ENCODE measurements around the gene FGF3. TPM values are rescaled to one million over a fixed set of nuclear protein-coding genes. Genes with fewer than 3 reads are reported as not detected.

The FGF3 gene
- polyA plus RNA-seq, 3 donors: not detected

GRCh38 chr11:69813839-69814238 lies 5.4 kb downstream of the FGF3 start:
- 78 to 90% (median 85%) methylated on average over 2 of the region's 2 CpGs for whole genome bisulfite sequencing, 3 donors
- H3K27ac ChIP-seq (ENCODE audit: low read depth, low read length): no peak overlapping the region

- no peak overlapping the region for H3K27ac ChIP-seq (ENCODE audit: low read depth, low read length)
- 66 to 80% (median 75%) methylated on average over 10 of the region's 10 CpGs for WGBS, 3 donors
Measured at GRCh38 chr11:69812946-69813345, 6.3 kb downstream of the FGF3 start.

- no peak overlapping the region for H3K27ac ChIP-seq (ENCODE audit: low read depth, low read length)
- WGBS, 3 donors: 83 to 87% (median 84%) methylated on average over 7 of the region's 7 CpGs
Measured at GRCh38 chr11:69812256-69812655, 7.0 kb downstream of the FGF3 start.

- no peak overlapping the region for H3K27ac ChIP-seq (ENCODE audit: low read depth, low read length)
- WGBS, 3 donors: 37 to 50% (median 44%) methylated on average over 3 of the region's 3 CpGs
Measured at GRCh38 chr11:69811431-69811830, 7.8 kb downstream of the FGF3 start.

GRCh38 chr11:69810289-69811118 lies 8.7 kb downstream of the FGF3 start:
- H3K27ac ChIP-seq (ENCODE audit: low read depth, low read length): no peak overlapping the region
- whole genome bisulfite sequencing, 3 donors: 87 to 93% (median 89%) methylated on average over 39 of the region's 39 CpGs

GRCh38 chr11:69808667-69809086 lies 10.5 kb downstream of the FGF3 start:
- H3K27ac ChIP-seq (ENCODE audit: low read depth, low read length): no peak overlapping the region
- WGBS, 3 donors: 13 to 16% (median 13%) methylated on average over 7 of the region's 7 CpGs

GRCh38 chr11:69807106-69807815 lies 12.0 kb downstream of the FGF3 start:
- 88 to 90% (median 89%) methylated on average over 9 of the region's 9 CpGs for WGBS, 3 donors
- no peak overlapping the region for H3K27ac ChIP-seq (ENCODE audit: low read depth, low read length)

- WGBS, 3 donors: 70 to 74% (median 72%) methylated on average over 19 of the region's 19 CpGs
- no peak overlapping the region for H3K27ac ChIP-seq (ENCODE audit: low read depth, low read length)
Measured at GRCh38 chr11:69804769-69805508, 14.3 kb downstream of the FGF3 start.

- H3K27ac ChIP-seq (ENCODE audit: low read depth, low read length): no peak overlapping the region
Measured at GRCh38 chr11:69803604-69804218, 15.5 kb downstream of the FGF3 start.

- H3K27ac ChIP-seq (ENCODE audit: low read depth, low read length): no peak overlapping the region
- WGBS, 3 donors: 79 to 91% (median 82%) methylated on average over 2 of the region's 2 CpGs
Measured at GRCh38 chr11:69803022-69803421, 16.2 kb downstream of the FGF3 start.

GRCh38 chr11:69802590-69802989 lies 16.6 kb downstream of the FGF3 start:
- 63 to 79% (median 79%) methylated on average over 1 of the region's 1 CpG for WGBS, 3 donors
- no peak overlapping the region for H3K27ac ChIP-seq (ENCODE audit: low read depth, low read length)

- H3K27ac ChIP-seq (ENCODE audit: low read depth, low read length): no peak overlapping the region
- 20 to 38% (median 35%) methylated on average over 15 of the region's 15 CpGs for WGBS, 3 donors
Measured at GRCh38 chr11:69801513-69802335, 17.5 kb downstream of the FGF3 start.

GRCh38 chr11:69800278-69800677 lies 18.9 kb downstream of the FGF3 start:
- H3K27ac ChIP-seq (ENCODE audit: low read depth, low read length): no peak overlapping the region
- WGBS, 3 donors: 85 to 94% (median 92%) methylated on average over 5 of the region's 5 CpGs

- WGBS, 3 donors: 18 to 24% (median 19%) methylated on average over 3 of the region's 3 CpGs
- H3K27ac ChIP-seq (ENCODE audit: low read depth, low read length): no peak overlapping the region
Measured at GRCh38 chr11:69799582-69799981, 19.6 kb downstream of the FGF3 start.

GRCh38 chr11:69799097-69799496 lies 20.1 kb downstream of the FGF3 start:
- H3K27ac ChIP-seq (ENCODE audit: low read depth, low read length): no peak overlapping the region
- WGBS, 3 donors: 87 to 97% (median 92%) methylated on average over 3 of the region's 3 CpGs

GRCh38 chr11:69797737-69798528 lies 21.3 kb downstream of the FGF3 start:
- WGBS, 3 donors: 67 to 81% (median 77%) methylated on average over 14 of the region's 14 CpGs
- H3K27ac ChIP-seq (ENCODE audit: low read depth, low read length): no peak overlapping the region

GRCh38 chr11:69797156-69797555 lies 22.1 kb downstream of the FGF3 start:
- 72 to 79% (median 73%) methylated on average over 14 of the region's 14 CpGs for WGBS, 3 donors
- H3K27ac ChIP-seq (ENCODE audit: low read depth, low read length): no peak overlapping the region
